ENCODE data around the gene NLRC5.

Gene NLRC5

GRCh38 chr16:57036315-57036714 lies 47.0 kb downstream of the NLRC5 start:
- no peak for DNase-seq (ENCODE audit: extremely low read depth, low read depth)
- no peak for TF ChIP-seq CTCF (IDR thresholded peaks at IDR 0.05; ENCODE audit: low read depth, low read length)

- no peak for TF ChIP-seq CTCF (IDR thresholded peaks at IDR 0.05; ENCODE audit: low read depth, low read length)
- DNase-seq (ENCODE audit: extremely low read depth, low read depth), result no peak
Observed at GRCh38 chr16:57036945-57037344, 47.6 kb downstream of the NLRC5 start.

GRCh38 chr16:57038166-57038565 lies 48.8 kb downstream of the NLRC5 start:
- TF ChIP-seq CTCF (IDR thresholded peaks at IDR 0.05; ENCODE audit: low read depth, low read length), result no peak
- no peak for DNase-seq (ENCODE audit: extremely low read depth, low read depth)

- peak; percentile 32 for DNase-seq (ENCODE audit: extremely low read depth, low read depth)
- TF ChIP-seq CTCF (IDR thresholded peaks at IDR 0.05; ENCODE audit: low read depth, low read length), result no peak
Observed at GRCh38 chr16:57039148-57039812, 49.9 kb downstream of the NLRC5 start.

- TF ChIP-seq CTCF (IDR thresholded peaks at IDR 0.05; ENCODE audit: low read depth, low read length), result no peak
- no peak for DNase-seq (ENCODE audit: extremely low read depth, low read depth)
Observed at GRCh38 chr16:57041182-57042156, 52.1 kb downstream of the NLRC5 start.

GRCh38 chr16:57042157-57043111 lies 53.1 kb downstream of the NLRC5 start:
- no peak for DNase-seq (ENCODE audit: extremely low read depth, low read depth)
- TF ChIP-seq CTCF (IDR thresholded peaks at IDR 0.05; ENCODE audit: low read depth, low read length), result no peak
